HG03108 (cell line): ENCODE measurements around the gene PSTK.

Experiments used
- ATAC-seq: cut with Tn5 transposase; IDR thresholded peaks from one replicate; pipeline ENCODE4 v1.9.1; 2021; ENCODE audit warnings: moderate library complexity; ENCODE audit not compliant: unreplicated experiment

PSTK gene

GRCh38 chr10:123019264-123019663 is 39.1 kb downstream of the PSTK start:
- no peak for ATAC-seq

DNA sequence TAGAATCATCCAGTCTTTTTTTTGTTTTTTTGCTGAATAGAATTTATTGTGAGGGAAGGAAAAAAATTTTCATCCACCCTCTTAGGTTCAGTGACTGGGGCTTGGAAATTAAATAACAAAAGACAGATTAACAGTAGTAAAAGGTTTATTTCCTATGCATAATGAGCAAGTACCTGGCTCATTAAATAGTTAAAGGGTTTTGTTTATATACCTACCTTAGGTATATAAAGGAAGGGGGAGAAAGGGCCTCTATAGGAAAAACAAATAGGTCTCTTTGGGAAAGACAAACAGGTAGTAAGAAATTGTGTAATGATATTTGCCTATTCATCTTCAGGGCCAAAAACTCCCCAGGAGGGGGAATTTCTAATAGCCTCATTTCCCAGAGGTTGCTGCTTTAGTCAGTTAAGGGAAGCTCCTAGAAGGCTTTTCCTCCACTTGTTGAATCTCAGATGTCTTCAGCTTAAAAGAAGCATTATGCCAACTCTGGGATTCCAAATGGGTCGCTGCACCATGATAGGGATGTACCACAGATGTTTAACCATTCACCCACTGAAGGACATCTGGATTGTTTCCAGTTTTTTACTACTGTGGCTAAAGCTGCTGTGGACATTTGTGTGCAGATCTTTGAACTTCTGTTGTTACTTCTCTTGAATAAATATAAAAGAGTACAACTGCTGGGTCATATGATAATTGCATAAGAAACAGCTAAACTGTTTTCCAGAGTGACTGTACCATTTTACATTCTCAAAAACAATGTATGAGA is 39.9 kb downstream of the PSTK start:
- ATAC-seq = no peak

DNA sequence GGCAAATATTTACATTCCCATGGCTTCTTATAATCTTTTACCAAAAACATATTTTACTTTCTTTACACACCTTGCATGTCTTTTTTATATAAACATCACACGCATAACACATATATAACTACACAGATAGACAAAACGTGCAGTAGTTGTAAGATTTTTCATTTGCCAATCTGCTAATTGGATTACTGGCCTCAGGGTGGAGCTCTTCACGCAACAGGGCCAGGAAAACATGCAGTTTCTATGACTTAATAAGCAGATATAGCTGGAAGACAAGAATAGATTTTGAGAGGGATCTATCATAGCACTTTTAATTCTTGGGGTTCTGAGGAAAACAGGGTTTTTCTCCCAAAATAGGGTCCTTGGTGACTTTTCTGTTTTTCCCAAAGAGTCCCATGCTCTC is 41.3 kb downstream of the PSTK start:
- ATAC-seq = no peak

DNA sequence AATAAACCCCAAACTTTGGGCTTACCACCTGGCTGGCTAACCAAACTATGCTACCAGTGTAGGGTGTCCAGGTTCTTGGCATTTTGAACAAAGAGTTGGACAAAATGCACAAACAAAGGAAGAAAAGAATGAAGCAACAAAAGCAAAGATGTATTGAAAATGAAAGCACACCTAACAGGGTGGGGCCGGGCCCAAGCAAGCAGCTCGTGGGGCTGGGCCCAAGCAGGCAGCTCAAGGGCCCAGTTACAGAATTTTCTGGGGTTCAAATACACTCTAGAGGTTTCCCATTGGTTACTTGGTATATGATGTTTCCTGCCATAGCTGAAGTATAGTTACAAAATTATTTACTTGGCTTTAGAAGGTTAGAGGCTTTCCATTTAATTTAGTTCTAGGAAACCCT is 44.3 kb downstream of the PSTK start:
- ATAC-seq = no peak

DNA sequence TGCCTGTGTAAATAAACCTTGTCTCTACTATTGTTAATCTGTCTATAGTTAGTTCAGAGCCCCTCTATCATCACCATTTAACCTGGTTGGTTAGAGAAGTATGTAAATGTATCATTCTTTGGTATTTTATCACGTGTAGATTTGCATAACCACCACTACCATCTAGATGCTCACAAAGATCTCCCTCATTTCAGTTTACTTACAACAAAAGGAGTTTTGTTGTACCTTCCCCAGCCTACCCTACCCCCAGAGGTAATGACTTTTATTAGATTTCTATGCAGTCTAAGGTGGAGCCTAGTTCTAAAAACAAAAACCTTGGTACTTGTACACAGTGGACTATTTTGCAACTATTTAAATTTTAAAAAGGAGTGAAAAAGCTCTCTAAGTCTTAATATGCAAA is 46.1 kb downstream of the PSTK start:
- ATAC-seq = no peak

DNA sequence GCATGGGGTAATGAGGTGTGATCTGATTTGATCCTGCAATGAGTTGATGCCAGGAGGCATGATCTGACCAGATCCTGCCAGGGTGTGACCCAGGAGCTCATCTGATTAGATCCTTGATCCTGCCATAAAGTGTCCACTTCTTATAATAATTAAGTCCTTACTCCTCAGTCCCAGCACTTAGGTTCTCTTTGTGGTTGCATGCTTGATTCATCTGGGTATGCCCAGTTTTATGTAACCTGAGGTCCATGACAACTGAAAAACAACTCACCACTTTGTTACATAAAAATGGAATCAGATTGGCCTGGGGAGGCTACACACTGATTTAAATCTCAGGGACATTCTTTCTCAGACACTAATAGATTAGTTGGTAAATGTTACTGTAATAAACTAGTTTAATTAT is 47.7 kb downstream of the PSTK start:
- no peak for ATAC-seq

DNA sequence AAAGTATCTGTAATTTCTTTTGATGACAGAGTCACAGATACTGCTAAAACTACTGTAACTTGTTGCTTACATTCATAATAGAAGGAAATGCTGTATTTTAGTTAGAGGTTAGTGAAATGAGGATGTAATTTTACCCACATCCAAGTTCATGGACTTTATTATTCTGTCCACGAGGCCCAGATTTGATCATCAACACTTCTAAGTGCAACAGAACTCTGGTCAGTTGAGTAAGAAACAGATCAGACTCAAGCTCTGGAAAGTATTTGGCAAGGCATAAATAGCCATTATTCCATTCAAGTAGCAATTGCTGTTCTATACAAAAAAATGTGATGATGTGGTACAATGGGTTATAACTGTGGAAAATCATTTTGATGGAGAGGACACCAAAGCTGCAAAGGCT is 50.9 kb downstream of the PSTK start:
- ATAC-seq = no peak

DNA sequence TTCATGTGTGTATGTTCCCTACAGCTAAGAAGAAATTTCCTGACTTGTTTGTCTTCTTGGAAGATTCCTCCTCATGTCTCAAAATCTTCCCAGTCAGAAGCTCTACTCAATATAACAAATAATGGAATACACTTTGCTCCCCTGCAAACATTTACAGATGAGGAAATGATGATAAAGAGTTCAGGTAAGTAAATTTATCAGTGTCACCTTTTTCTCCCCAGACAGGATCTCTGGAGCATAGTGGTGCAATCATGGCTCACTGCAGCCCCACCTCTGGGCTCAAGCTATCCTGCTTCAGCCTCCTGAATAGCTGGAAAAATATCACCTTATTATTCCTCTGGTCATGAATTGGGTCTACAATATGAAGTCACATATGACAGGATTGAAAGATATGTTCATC is 54.1 kb downstream of the PSTK start:
- no peak for ATAC-seq

DNA sequence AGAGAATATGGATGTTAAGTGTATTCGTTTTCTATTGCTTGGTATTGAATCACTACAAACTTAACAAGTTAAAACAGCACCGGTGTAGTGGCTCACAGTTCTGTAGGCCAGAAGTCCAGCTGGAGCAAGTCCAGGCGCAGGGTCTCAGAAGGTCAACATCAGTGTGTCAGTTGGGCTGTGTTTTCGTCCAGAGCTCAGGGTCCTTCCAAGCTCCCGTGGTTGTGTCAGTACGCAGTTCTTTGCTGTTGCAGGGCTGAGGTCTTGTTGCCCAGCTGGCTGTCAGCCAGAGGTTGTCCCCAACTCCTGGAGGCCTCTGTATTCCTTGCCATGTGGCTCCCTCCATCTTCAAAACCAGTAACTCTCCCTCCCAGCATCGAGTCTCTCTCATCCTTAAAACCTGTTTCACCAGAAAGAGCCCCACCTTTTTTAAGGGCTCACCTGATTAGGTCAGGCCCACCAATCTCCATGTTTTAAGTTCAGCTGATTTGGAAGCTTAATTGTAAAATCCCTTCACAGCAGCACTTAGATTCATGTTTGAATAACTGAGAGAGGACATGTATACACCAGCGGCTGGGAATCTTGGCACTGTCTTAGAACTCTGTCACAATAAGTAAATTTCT is 55.4 kb downstream of the PSTK start:
- ATAC-seq = no peak

- ATAC-seq = no peak
Observed at GRCh38 chr10:123038782-123039631, 58.8 kb downstream of the PSTK start.

DNA sequence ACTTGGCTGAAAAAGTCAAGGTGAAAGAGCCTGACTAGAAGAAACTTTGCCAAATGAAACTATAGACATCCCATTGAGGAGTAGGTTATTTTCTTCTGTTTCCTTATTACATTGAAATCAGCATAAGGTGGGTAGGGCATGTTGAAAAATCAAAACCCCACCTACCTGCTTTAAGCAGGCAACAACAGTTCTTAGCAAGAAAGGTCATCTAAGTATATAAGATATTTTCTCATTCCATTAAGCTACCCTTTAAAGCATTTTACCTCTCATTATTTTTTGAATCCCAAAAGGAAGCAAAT is 59.4 kb downstream of the PSTK start:
- no peak for ATAC-seq
